Stimulated activated CD4-positive, alpha-beta T cell treated with anti-CD3 and anti-CD28 coated beads, Interleukin-2, amount 100 ng/mL, for 48 hours (primary cell): ENCODE data around the gene ACOT8.
"Not testable (repeated sequence)": the region's sequence is repeated elsewhere in the genome, so short reads cannot be mapped to it uniquely, and the experiment has no call there.

Experiments used
- DNase-seq, 2 donors: peaks; one replicate each; pipeline ENCODE4 v3.0.0-alpha.2; 2020

The ACOT8 gene

GRCh38 chr20:45857114-45857881, at the start of gene ACOT8, which contains the start of gene ZSWIM3:
Gene ACOT8 (minus strand): TSS chr20:45857392. CDS start chr20:45857315, 77 bp downstream.
Gene ZSWIM3 (plus strand): TSS chr20:45857614. CDS start chr20:45857826, 212 bp downstream.
- peak; percentile 84 to 92 for DNase-seq

GRCh38 chr20:45905505-45906079, 48.4 kb upstream of the ACOT8 start:
- no peak for DNase-seq

GRCh38 chr20:45904583-45905504, 47.7 kb upstream of the ACOT8 start:
- no peak for DNase-seq

- no peak for DNase-seq
Observed at GRCh38 chr20:45902199-45902701, 45.1 kb upstream of the ACOT8 start.

GRCh38 chr20:45901332-45901731, 44.1 kb upstream of the ACOT8 start:
- DNase-seq = not testable (repeated sequence)

GRCh38 chr20:45899046-45899835, 42.0 kb upstream of the ACOT8 start:
- no peak for DNase-seq

GRCh38 chr20:45898285-45898684, 41.1 kb upstream of the ACOT8 start:
- DNase-seq = no peak

- DNase-seq = no peak
Observed at GRCh38 chr20:45897692-45898091, 40.5 kb upstream of the ACOT8 start.

GRCh38 chr20:45897289-45897688, 40.1 kb upstream of the ACOT8 start:
- no peak for DNase-seq

GRCh38 chr20:45896641-45897161, 39.5 kb upstream of the ACOT8 start:
- no peak for DNase-seq

- DNase-seq = no peak
Observed at GRCh38 chr20:45894797-45895196, 37.6 kb upstream of the ACOT8 start.

GRCh38 chr20:45893831-45894230, 36.6 kb upstream of the ACOT8 start:
- no peak for DNase-seq

- no peak for DNase-seq
Observed at GRCh38 chr20:45892828-45893500, 35.8 kb upstream of the ACOT8 start.

- DNase-seq = no peak
Observed at GRCh38 chr20:45892049-45892825, 35.0 kb upstream of the ACOT8 start.

GRCh38 chr20:45890985-45891983, 34.1 kb upstream of the ACOT8 start, which contains the start of the genes CTSA and NEURL2:
Gene CTSA (plus strand): TSS chr20:45891335. CDS start chr20:45891569, 234 bp downstream.
Gene NEURL2 (minus strand): TSS chr20:45891208. CDS start chr20:45890991, 217 bp downstream.
- DNase-seq = peak; percentile 78

GRCh38 chr20:45890077-45890984, 33.1 kb upstream of the ACOT8 start:
- peak; percentile 34 to 37 for DNase-seq

- DNase-seq = no peak
Observed at GRCh38 chr20:45888681-45889080, 31.5 kb upstream of the ACOT8 start.

GRCh38 chr20:45887346-45887715, 30.1 kb upstream of the ACOT8 start, which contains the start of gene SPATA25:
Gene SPATA25 (minus strand): TSS chr20:45887622. CDS start chr20:45887590, 32 bp downstream.
- no peak for DNase-seq
